Kidney capillary endothelial cell (primary cell): ENCODE measurements around the gene TBC1D5.
A peak's percentile ranks its signal among the peaks of the same experiment; 100 is the strongest.
"Not testable (repeated sequence)": the region's sequence is repeated elsewhere in the genome, so short reads cannot be mapped to it uniquely, and the experiment has no call there.

Experiments used
- DNase-seq: peaks from one replicate; pipeline ENCODE4 v3.0.0-alpha.2; 2018; ENCODE audit warnings: low spot score

The TBC1D5 gene

DNA sequence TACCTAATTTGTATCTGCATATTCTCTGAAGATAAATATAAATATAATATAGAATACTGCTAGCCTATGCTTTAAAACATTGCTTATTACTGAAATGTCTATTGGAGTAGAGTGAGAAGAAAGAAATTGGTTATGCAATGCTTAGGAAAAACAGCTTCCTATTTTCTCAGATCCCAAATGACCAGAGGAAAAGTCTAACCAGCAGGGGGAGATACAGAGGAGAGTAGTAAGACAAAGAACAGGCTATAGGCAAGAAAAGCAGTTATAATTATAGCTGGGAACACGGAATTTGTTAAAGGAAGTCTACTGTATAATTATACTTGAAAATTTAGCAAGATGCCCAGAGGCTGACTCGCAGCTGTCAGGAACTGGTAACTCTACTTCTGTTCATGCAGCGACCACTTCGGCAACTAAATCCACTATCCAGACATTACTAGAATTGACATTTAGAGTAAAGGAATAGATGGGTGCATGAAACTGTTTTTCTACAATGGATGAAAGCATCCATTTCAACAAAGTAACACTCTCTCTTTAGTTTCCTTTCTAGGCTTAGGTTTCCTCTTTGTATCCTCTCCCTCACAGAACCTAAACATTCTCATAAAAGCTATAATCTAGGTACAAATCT is 97.2 kb downstream of the TBC1D5 start:
- peak; percentile 64 for DNase-seq

DNA sequence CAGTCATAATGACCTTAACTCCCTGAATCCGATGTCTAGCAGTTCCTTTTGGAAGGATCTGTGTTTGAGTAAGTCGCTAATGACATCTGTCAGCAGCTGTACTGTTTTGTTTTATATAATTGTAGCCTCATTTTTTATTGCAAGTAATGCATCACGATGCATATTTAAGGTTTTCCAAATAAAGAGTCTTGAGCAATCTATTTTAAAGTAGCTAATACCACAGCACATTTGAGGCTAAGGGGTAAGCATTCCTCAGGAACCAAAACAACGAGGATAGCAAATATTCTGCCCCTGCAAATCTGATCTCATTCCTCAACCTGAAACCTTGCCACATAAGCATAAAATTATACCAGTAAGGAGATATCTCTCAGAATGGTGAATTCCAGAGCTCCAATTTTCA is 98.7 kb downstream of the TBC1D5 start:
- no peak for DNase-seq

DNA sequence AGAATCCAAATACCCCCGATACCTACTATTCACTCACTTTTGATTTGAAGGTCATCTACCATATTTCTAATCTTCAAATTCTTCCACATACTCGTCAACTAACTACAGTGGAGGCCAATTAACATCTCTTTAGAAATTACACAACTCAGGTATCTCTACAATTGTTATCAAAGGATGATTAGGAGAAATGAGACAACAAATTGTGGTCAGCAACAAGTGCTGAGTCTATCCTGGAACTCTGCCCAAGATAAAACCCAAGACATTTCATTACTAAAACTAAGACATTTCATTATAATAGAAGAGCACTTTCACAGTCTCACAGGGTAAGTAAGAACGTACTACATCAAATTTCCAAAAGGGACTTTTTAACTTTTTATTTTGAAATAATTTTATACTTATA is 100.0 kb downstream of the TBC1D5 start:
- DNase-seq = no peak

DNA sequence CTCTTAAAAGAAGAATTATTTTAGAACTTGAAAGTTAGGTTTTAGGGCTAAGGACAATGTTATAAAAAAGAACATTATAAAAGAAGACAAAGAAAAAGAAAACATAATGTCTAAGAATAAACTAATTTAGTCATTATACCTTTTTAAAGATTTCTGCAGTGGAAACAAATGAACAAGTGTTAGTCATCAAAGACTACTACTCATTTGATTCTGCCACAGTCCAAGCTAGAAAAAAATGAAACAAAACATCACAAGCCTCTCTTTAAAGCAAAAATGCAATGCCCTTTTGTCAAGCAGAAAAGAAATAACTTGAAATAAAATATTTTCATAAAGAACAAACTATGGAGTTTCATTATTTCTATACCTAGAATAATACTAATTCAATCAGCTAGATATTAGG is 102.0 kb downstream of the TBC1D5 start:
- peak; percentile 63 for DNase-seq

DNA sequence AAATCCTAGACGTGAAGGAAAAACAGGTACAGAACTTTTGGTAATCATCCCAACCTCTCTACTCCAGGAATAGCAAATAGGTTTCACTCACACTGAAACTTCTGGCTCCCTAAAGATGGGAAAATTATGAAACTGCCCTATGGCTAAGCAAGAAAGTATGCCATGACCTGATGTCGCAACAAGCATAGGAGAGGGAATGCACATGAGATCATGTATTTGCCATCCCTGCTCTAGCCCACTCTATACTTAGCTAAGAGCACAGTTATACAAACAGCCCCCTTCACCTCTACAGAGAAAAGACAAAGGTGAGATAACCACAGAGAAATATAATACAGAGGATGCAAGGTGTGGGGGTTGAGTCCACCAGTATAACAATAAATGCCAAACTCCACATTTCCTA is 102.7 kb downstream of the TBC1D5 start:
- no peak for DNase-seq

DNA sequence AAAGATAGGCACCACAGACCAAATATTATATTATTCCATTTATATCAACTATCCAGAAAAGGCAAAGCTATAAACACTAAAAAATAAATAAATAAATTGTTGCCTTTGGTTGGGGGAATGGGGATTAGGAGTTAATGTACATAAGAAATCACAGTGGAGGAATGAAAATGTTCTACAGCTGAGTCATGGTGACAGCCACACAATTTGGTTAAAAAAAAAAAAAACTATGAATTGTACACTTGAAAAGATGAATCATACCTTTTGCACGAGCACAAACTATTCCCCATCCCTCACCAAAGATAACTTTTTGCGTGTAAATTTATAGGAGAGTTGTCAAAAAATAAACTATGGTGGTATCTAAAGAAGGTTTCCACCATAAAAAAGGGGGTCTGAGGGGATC is 103.2 kb downstream of the TBC1D5 start:
- DNase-seq = no peak

DNA sequence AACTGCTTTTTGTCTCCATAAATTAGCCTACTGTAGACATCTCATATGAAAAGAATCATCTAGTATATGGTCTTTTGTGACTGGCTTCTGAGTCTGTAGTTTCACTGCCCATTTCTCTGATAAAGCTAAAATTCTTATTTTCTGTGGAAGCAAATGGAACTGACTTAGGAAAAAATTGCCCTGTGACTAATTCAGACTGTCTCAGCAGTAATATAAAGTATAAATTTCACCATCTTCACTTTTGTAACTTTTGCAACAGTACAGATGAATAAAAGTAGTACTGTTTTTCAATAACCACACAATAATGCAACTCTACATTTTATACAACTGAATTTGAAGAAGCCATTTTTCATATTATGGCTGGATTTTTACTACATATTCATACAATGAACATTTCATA is 104.1 kb downstream of the TBC1D5 start:
- DNase-seq = no peak

DNA sequence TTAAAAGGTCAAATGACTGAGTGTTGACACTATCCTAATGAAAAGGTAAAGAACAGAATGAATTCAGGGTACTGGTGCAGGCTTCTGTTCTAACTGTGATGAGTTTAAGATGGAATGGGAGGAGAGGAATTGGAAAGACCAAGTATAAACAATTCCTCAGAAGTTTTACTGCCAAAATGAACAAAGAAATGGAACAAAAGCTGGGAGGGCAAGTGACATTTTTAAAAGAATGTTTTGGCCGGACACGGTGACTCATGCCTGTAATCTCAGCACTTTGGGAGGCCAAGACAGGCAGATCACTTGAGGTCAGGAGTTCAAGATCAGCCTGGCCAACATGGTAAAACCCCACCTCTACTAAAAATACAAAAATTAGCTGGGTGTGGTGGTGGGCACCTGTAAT is 106.8 kb downstream of the TBC1D5 start:
- not testable (repeated sequence) for DNase-seq

DNA sequence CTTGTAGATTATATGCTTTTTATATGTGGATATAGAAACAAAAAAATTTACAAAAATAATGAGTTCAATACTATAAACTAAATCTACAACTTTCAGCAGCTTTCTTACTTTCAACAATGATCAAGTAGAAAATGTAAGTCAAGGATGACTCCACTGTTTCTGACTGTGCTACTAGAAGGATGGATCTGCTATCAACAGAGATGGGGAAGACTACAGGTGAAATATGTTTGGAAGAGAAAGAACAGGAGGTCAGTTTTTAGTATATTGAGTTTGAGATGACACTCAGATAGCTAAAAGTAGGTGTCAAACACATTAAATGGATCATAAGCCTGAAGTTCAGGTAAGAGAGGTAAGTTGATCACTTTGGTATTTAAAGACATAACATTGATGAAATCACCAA is 107.5 kb downstream of the TBC1D5 start:
- no peak for DNase-seq

DNA sequence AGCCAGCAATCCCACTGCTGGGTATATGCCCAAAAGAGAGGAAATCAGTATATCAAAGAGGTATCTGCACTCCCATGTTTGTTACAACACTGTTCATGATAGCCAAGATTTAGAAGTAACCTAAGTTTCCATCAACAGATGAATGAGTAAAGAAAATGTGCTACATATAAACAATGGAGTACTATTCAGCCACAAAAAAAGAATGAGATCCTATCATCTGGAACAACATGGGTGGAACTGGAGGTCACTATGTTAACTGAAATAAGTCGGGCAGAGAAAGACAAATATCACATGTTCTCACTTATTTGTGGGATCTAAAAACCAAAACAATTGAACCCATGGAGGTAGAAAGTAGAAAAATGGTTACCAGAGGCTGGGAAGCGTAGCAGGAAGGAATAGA is 108.2 kb downstream of the TBC1D5 start:
- no peak for DNase-seq

DNA sequence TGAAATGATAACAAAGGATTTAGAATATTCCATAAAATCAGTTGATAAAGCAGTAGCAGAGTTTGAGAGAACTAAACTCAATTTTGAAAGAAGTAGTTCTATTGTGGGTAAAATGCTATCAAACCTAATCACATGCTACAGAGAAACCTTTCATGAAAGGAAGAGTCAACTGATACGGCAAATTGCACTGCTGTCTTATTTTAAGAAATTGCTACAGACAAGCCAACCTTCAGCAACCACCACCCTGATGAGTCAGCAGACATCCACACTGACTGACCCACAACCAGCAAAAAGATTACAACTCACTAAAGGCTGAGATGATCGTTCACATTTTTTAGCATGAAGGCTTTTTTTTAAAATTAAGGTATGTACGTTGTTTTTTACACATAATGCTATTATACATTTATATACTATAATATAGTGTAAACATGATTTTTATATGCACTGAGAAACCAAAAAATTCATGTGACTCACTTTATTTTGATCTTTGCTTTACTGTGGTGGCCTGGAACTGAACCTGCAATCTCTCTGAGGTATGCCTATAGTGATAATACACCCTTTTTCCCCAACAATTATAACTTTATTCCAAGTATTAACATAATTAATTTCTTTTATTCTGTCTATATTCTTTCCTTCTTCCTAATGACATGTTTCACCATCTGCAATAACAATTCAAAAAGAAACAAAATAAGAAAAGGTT is 109.9 kb downstream of the TBC1D5 start:
- DNase-seq = no peak

DNA sequence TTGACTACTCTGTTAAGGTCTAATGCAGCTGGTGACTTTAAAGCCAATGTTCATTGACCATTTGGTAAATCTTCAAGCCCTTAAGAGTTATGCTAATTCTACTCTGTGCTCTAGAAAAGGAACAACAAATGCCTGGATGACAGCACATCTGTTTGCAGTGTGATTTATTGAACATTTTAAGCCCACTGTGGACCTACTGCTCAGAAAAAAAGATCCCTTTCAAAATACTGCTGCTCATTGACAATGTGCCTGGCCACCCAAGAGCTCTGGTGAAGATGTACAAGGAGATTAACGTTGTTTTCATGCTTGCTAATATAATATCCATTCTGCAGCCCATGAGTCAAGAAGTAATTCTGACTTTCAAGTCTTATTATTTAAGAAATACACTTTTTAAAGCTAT is 110.8 kb downstream of the TBC1D5 start:
- no peak for DNase-seq

DNA sequence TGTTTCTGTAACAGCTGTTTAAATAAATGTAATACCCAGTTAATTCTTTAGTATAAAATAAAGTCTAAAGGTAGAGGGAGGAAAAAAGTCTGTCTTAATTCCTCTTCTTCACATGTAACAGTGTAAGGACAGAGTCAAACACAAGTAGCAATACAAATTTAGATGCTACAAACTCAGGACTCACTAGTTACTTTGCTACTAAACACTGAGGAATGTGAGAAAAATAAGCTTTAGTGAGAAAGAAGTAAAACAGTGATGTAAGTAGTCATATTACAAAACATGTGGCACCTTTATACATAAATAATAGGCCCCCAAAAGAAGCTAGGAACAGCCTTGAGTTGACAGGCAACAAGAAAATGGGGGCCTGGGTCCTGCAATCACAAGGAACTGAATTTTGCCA is 113.0 kb downstream of the TBC1D5 start:
- DNase-seq = no peak

DNA sequence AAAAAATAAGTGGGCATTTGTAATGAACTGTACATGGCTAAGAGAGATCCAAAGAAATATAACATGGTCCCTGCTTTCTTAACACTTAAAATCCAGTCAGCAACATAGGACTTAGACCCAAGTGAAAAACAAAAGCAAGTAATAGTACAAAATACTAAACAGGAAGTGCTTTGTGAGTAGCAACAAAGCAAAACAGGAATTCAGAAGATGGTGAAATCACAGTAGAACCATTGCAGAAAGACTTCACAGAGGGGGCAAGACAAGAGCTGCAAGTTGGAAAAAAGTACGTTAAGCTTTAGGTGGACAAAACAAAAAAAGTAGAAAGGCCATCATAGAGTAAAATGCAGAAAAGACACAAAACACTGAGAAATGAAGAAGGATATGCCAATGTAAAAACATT is 116.0 kb downstream of the TBC1D5 start:
- DNase-seq = no peak

DNA sequence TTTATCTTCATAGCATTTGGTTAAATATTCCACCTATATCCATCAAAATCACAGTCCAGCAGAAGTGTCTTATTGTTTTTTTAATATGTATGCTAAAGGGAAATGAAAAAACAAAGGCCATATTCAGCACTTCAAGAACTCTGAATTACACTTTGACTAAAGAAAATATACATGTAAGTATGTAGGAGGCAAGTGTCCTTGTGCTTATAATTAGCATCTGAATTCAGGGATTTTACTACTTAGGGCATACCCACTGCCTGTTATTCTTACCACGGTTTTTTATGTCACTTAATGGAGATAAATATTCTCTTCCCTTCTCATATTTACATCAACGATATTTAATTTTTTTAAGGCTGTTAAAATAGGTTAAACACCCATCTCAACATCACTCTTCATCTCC is 117.3 kb downstream of the TBC1D5 start:
- no peak for DNase-seq

DNA sequence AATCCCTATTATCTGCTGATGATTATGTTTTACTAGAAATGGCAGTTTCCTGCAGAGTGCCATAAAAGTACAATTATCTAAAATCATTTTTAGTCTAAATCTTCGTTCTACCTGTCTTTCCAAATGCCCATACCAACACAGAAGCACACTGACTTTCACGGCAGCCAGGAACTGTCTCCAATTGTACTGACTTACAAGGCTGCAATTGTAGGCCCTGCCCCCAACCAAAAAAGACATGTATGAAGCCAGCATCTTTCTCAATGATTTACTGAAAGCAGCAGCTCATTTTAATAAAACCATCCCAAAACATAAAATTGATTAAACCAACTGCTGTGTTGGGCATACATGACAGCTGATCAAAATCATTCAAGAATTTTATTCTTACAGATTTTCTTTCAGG is 119.0 kb downstream of the TBC1D5 start:
- no peak for DNase-seq

DNA sequence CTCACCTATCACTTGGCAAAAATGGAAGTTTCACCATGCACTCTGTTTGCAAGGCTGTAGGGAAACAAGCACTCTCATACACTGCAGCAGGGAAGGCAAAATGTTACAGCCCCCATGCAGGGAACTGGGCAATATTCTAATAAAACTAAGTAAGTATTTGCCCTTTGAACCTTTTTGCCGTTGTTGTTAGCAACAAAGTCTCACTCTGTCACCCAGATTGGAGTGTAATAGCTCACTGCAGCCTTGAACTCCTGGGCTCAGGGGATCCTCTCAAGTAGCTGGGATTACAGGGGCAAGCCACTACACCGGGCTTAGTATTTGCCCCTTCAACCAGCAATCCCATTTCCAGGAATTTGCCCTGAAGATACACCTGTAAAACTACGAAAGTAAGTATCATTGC is 122.5 kb downstream of the TBC1D5 start:
- no peak for DNase-seq

DNA sequence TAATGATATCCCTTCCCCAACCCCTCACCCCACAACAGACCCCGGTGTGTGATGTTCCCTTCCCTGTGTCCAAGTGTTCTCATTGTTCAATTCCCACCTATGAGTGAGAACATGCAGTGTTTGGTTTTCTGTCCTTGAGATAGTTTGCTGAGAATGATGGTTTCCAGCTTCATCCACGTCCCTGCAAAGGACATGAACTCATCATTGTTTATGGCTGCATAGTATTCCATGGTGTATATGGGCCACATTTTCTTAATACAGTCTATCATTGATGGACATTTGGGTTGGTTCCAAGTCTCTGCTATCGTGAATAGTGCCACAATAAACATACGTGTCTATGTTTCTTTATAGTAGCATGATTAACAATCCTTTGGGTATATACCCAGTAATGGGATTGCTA is 129.4 kb downstream of the TBC1D5 start:
- not testable (repeated sequence) for DNase-seq

DNA sequence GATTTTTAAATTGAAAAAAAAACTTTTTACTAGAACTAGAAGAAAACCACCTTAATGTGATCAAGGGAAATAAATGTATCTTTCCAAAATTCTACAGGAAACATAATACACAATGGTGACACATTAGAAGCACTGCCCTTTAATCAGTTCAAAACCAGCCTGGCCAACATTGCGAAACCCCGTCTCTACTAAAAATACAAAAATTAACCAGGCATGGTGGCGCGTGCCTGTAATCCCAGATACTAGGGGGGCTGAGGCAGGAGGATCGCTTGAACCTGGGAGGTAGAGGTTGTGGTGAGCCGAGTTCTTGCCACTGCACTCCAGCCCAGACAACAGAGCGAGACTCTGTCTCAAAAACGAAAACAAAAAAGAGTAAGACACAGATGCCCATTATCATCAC is 134.5 kb downstream of the TBC1D5 start:
- DNase-seq = no peak

DNA sequence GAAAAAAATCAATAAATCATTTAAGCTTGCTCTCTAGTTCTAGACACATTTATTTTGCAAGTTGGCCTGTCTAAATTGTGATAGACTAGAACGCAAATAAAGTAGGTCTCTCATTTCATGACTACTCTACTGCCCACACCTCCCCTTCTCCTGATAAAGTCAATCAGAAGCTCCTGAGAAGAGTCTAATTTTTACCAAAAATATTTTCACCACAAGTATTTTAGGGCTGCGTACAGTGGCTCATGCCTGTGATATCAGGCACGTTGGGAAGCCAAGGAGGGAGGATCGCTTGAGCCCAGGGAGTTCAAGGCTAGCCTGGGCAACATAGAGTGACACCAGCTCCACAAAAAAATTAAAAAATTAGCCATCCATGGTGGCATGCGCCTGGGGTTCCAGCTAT is 136.5 kb downstream of the TBC1D5 start:
- no peak for DNase-seq

DNA sequence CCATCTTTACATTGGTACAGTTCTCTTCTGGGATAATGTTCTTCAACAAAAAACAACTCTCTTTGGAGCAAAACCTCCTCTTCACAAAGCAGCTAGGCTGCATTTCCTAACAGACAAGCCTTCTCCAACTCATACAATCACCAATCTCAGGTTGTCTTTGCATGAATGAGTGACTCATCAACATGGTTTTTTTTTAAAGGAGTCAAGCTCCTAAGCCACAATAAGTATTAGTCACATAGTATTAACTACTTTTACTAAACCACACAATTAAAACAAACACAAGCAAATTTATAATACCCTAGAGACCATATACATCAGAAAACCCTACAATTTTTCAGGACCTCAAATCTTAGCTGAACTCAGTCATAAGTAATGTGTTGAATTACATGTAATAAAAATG is 137.4 kb downstream of the TBC1D5 start:
- peak; percentile 78 for DNase-seq

DNA sequence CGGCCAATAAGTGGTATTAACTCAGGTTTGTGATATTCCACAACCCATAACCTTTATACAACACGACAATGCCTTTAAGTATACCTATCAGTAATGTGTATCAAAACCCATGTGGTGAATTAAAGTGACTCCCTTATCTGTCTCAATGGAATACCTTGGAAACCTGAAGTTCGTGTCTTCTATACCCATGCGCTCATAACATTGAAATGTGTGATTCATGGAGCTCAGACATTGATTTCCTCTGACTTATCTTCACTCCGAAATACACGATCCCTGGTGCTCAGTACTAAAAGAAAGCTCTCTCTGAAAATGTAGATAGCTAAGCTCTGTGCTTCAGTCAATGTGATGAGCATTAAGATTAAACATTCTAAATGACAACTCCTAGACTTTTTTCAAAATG is 140.3 kb downstream of the TBC1D5 start:
- no peak for DNase-seq

DNA sequence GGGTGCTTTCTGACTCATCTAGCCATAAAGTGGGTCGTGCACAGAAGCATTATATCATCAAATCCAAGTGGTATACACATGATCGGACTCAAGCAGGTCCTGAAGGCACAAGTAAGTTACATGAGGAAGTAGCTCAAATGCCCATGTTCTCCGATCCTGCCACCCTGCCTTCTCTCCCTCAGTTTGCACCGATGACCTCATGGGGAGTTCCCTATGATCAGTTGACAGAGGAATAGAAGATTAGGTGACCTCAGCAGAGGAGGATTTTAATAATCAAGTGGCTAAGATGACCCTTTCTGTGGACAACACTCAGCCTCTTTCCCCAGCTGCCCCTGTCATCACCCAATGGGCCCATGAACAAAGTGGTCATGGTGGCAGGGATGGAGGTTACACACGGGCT is 149.5 kb downstream of the TBC1D5 start:
- no peak for DNase-seq

DNA sequence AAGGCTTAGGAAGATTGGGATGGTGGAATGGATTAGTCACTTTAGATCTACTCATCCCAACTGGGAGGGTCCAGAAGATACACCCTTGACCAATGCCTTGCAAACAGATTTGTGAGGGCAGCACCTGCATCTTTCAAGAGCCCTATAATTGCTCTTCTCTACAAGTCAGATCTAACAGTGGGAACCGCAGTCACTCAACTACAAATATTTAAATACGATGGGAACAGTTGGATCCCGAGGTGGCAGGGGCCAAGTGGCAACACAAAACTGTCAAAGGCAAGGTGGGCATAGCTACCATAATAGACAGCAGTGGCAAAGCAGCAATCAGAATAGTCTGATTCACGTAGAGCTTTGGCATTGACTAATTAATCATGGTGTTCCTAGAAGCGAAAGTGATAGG is 152.0 kb downstream of the TBC1D5 start:
- no peak for DNase-seq
